Activated CD8-positive, alpha-beta memory T cell treated with anti-CD3 and anti-CD28 coated beads, Interleukin-2, amount 50 U/mL, for 1 hour (primary cell): Measurements from ENCODE around the gene DNAAF9.
"Not testable (repeated sequence)": the region's sequence is repeated elsewhere in the genome, so short reads cannot be mapped to it uniquely, and the experiment has no call there.

Experiments used
- DNase-seq: peaks from one replicate; pipeline ENCODE4 v3.0.0-alpha.2; 2020; ENCODE audit errors: extremely low read depth

DNAAF9 gene

DNA sequence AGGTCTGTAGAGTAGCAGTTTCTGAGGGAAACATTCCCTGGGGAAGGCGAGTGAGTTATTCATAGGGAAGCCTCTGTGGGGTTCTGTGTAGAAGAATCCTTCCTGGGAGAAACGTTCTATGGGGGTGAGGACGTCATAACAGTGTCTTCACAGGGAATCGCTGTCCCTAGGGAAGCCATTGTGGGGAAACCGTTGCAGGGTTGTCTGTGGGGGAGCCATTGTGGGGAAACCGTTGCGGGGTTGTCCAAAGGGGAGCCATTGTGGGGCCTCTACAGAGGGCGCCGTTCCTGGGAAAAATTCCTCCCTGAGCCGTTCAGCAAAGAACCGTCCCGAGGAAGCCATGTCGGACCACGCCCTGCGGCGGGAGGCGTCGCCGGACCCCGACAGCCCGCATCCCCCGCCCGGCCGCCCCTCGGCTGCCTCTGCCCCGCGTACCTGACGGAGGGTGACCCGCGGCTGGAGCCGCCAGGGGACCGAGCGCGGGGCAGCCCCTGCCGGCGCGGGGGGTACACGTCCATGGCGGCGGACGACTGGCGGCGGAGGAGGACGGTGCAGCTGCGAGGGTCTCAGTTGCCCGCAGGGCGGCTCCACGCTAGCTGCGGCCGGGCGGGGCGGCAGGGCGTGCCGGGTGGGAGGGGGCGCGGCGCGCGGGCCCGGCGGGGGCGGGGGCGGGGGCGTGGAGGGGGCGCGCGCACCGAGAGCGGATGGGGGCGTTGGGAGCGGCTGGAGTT, at the start of gene DNAAF9:
DNAAF9 (minus strand) TSS at position 630 of the 731 bp plus-strand sequence; CDS start at position 518, 112 bp downstream.
- DNase-seq, result no peak

DNA sequence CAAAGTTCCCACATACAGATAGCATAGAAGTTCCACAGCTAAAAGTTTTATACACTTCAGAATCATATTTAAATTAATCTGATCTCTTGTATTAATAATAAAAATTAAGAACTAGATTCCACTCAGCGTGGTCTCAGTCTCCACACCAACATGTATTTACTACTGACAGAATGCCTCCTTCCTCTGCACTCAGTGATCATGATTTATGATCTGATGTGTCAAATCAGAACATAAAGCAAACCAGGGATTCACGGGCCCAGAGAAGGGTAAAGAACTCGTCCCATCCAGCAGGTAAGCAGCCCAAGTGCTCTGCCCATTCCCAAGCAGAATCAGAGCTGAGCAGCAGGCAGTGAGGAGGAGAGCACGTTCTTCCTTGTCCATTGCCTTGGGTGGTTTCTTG, 49.2 kb upstream of the DNAAF9 start:
- DNase-seq, result no peak

DNA sequence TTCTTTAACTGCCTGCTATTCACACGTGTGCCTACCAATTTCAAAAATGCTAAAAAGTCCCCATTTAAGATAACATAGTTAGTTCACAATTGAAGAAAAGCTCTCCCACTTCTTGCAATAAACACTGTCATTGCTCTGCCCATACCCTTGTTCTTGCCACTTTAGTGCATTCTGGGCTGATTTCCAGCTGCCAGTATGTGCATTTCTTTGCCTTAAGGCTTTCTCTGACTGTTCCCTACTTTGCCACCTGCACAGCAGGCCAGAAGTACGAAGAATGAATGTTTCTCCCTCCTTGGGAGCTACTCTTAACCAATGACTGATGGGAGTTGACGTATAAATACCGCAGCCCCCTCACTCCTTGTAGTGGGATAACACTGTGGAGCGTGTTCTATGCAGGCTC, 47.4 kb upstream of the DNAAF9 start:
- DNase-seq, result no peak

DNA sequence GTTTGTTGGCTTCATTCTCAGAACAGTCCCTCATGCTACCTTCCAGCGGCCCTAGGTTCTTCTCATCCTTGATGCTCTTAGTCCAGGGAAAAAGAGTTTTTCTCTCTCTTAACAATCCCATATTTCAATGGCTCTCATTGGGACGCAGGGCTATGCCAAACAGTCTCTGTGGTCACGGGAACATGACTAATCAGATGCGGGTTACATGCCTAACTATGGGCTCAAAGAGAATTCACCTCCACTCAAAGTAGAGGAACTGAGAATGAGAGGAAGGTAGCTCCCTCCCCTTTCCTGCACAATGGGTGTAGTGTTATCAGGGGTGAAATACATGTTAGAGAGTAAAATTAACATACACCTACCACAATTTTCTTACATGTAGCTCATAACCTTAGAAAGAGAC, 45.2 kb upstream of the DNAAF9 start:
- no peak for DNase-seq

DNA sequence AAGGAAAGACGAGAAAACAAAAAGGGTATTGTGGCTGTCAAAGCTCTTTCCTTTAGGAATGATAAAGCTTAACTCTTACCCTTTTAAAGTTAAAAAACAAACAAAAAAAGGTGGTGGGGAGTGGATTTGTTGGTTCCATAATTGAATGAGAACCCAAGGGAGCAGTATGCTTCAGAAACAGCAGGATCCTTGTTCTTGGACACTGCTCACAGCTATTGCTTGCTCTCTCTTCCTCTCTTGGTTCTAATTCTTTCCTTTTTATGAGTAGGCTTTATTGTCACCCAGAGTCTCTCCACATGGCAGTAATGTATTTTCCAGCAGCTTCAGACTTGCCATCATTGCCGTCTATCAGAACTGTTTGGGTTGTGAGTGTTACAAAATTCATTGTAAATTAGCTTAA, 44.7 kb upstream of the DNAAF9 start:
- no peak for DNase-seq

DNA sequence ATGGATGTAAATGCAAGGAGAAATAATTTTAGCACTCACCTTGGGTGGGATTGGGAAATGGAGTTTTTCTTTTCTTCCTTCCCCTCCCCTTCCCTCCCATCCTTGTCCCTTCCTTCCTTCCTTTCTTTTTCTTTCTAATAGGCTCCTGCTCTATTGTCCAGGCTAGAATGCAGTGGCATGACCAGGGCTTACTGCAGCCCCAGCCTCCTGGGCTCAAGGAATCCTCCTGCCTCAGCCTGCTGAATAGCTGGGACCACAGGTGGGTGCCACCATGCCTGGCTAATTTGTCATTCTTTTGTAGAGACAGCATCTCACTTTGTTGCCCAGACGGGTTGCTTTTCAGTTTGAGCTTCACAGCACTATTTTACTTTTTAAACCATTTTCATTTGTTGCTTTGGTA, 41.9 kb upstream of the DNAAF9 start:
- no peak for DNase-seq

DNA sequence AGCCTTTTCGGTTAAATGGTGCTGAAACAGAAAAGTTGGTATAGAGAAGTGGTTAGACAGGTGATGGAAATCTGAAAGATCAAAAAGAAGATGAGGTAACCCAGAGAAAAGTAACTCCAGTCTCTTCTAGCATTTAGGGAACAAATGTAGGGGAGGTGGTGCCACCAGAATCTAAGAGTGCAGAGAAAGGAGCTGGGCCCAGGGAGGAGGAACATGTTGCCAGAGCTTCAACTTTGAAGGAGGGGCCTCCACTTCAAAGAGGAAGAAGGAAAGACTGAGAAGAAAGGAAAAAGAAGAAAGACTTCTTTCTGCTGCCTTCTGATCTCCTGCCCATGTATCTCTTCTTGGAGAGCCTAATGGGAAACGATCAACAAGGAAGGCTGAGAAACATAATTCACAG, 39.9 kb upstream of the DNAAF9 start:
- DNase-seq, result no peak

DNA sequence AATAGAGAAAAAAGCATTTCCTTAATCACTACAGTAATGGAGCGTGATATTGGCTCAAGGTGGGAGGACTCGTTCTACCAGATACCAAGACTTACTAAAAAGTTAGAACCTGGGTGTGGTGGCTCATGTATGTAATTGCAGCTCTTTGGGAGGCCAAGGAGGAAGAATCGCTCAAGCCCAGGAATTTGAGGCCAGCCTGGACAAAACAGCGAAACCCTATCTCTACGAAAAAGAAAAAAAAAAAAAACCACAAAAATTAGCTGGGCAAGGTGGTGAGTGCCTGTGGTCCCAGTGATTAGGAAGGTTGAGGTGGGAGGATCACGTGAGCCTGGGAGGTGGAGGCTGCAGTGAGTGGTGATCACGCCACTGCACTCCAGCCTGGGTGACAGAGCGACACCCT, 39.3 kb upstream of the DNAAF9 start:
- DNase-seq, result no peak

DNA sequence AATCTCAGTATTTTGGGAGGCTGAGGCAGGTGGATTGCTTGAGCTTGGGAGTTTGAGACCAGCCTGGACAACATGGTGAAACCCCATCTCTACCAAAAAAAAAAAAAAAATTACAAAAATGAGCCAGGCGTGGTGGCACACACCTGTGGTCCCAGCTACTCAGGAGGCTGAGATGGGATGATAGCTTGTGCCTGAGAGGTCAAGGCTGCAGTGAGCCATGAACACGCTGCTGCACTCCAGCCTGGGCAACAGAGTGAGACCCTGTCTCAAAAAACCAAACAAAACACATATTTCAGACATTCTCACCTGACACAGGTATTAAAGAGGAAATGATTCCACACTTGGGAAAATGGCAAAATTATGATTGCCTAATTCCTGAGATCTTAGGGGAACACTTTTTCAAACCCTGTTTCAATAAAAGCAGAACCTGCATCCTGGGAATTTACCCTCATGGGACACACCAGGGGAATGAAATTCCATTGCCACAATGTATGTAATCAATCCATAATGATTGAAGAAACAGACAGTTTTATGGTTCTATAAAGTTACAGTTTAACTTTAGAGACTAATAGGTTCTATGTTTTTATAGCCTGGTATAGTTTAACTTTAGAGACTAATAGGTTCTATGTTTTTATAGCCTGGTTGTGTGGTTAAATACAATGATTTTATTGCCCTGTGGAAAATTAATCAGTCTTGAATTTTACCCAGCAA, 29.6 kb upstream of the DNAAF9 start:
- no peak for DNase-seq

DNA sequence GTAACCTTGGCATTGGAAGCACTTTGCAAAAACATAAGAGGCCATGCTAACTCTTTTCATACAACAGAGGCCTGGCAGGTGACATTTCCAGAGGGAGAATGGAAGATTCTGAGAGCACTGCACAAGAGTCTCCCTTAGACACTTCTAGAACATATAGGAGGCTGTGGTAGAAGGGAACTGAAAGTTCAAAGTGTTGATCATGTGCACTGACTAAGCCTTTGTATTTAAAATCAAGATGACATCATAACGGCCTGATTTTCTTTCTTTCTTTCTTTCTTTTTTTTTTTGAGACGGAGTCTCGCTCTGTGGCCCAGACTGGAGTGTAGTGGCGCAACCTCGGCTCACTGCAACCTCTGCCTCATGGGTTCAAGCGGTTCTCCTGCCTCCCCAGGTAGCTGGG, 26.8 kb upstream of the DNAAF9 start:
- DNase-seq, result no peak

DNA sequence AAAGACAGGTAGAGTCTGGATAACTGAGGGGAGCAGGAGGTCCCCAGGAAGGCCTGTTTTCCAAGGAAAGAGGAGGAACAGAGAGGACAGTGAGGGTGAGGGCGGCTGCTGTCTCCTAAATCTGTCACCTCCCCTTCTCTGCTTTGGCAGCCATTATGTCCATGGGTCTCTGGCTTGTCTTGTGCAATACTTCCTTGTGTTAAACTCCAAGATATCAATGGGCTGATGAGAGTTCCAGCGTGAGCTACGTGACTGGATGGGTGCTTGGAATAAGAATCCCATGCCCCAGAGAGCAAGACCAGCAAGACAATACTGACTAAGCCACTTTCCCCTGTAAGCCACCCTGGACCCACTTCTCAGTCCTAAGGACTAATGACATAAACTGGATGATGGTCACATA, 26.3 kb upstream of the DNAAF9 start:
- no peak for DNase-seq

DNA sequence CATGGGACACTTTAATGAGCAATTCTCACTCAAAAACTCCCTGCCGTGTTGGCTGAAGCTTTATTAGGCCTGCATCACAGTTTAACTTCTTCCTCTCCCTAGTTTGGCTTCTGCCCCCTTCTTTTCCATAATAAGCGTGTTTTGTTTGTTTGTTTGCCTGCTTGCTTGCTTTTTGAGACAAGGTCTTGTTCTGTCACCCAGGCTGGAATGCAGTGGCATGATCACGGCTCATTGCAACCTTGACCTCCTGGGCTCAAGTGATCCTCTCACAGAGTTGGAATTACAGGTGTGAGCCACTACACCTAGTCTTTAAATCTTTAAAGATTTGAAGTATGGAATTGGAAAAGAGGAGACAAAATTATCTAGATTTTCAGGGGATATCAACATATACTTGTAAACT, 25.4 kb upstream of the DNAAF9 start:
- no peak for DNase-seq

DNA sequence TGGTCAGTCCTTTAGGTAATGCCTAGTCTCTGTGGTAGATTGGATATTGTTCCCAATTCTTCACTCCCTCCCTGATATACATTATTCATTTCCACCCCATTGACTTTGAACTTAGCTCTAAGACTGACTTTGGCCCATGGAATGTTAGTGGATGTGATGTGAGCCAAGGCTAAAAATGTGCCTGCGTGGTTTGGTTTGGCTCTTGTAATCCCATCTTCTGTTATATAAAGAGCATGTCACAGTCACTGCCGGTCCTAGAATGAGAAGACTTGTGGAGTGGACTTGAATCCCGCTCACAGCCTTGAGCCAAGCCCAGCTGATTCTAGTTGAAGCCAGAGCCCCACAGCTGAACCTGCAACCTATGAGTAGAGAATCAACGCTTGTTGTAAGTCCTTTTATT, 23.6 kb upstream of the DNAAF9 start:
- no peak for DNase-seq

DNA sequence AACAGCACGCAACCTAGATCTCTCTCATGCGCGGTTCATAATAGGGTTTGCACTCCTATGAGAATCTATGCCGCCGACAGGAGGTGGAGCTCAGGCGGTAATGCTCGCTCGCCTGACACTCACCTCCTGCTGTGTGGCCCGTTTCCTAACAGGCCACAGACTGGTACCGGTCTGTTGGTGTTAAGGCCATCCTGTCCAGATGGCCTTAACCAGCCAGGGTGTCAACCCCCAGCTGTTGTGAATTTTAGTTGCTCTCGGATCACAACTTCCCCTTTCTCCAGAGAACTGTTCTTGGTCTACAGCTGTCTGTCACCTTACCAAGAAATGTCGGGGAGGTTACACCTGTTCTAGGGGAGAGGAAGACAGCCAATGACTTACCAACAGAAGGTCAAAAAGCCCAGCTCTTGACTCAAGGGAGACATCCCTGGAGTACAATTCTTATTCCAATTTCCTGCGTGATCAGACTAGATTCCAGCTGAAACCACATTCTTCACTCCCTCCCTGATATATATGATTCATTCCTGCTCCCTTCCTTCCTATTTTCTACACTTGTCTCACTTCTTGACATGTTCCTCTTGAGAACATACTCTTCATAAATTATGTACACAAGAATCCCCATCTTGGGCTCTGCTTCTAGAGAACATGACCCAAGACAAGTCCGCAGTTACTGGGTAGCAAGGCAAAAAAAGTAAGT, 23.1 kb upstream of the DNAAF9 start:
- no peak for DNase-seq

DNA sequence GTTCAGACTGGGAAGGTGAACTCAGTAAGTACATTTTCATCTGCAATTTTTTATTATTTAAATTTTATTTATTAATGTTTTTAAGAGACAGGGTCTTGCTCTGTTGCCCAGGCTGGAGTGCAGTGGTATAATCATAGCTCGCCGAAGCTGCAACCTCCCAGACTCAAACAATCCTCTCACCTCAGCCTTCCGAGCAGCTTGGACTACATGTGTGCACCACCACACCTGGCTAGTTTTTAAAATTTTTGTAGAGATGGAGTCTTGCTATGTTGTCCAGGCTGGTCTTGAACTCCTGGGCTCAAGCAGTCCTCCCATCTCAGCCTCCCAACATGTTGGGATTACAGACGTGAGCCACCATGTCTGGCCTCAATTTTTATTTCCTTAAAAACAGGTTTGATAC, 19.3 kb upstream of the DNAAF9 start:
- not testable (repeated sequence) for DNase-seq

DNA sequence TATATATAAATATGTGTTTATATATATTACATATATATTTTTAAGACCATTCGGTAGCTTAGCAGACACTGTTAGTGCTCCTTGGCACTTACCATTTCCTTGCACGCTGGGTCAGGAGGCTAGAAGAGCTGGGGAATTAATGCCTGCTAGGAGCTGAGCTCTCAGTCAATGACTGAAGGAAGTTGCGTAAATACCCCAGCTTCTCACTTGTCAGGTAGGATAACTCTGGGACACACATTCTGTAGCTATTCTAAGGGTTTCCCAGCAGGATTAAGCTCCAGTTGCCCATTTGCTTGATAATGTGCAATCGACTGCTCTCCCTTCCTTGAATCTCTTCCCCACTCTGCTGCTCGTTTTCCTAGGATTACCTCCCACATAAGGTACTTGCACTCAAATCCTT, 15.7 kb upstream of the DNAAF9 start:
- no peak for DNase-seq

DNA sequence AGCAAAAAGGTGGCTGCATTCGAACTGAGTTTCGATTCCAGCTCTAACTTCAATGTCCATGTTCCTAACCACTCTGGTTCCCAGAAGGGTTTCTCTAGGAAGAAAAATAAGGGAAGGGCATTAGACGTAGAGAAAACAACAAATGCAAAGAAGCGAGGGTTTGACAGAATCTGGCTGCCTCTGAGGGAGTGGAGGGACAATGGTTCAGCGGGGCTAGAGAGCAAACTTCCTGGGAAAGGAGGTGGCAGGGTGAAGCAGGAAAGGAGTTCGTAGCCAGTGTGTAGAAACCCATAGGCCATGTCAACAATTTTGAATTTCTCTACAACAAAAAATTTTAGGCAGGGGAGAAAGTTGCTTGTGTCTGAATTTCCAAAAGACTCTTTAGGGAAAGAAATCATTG, 14.5 kb upstream of the DNAAF9 start:
- DNase-seq, result no peak

DNA sequence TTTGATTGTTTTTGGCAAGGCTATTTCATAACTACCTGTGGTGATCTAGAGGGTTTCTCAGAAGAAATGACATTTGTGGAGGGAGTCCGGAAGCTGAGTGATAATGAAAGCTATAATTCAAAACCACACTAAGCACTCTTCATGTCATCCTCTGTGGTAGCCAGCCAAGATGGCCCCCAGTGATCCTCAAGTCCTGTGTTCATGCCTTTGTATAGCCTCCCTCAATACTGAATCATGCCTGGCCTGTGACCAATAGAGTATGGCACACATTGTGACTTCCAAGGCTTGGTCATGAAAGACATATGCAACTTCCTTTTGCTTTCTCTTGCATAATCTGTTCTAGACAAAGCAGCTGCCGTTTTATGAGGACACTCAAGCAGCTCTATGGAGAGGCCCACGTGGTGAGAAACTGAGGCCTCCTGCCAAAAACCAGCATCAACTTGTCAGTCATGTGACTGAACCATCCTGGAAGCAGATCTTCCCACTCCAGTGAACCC, 12.8 kb upstream of the DNAAF9 start:
- no peak for DNase-seq

DNA sequence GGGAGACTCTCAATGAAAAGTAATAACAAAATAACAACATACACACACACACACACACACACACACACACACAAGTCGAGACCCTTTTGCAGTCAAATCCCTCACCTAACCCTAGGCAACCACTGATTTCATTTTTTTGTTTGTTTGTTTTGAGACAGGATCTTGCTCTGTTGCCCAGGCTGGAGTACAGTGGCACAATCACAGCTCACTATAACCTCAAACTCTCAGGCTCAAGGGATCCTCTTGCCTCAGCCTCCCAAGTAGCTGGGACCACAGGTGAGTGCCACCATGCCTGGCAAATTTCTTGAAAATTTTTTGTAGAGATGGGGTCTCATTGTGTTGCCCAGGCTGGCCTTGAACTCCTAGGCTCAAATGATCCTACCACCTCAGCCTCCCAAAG, 10.7 kb upstream of the DNAAF9 start:
- not testable (repeated sequence) for DNase-seq

DNA sequence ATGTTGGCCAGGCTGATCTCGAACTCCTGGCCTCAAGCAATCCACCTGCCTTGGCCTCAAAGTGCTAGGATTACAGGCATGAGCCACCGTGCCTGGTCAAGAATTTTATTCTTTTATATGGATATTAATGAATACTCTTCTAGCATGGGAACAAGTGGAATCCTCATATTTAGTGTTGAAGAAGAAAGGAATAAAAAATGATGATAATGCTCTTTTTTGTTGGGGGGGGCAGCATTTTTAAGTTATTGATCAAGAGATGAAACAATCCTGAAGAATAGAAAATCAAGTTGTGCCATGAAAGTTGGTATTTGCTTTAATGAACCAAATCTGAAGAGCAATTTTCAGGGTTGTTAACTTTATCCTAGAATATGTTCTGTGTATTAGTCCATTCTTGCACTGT, 6.7 kb upstream of the DNAAF9 start:
- no peak for DNase-seq

DNA sequence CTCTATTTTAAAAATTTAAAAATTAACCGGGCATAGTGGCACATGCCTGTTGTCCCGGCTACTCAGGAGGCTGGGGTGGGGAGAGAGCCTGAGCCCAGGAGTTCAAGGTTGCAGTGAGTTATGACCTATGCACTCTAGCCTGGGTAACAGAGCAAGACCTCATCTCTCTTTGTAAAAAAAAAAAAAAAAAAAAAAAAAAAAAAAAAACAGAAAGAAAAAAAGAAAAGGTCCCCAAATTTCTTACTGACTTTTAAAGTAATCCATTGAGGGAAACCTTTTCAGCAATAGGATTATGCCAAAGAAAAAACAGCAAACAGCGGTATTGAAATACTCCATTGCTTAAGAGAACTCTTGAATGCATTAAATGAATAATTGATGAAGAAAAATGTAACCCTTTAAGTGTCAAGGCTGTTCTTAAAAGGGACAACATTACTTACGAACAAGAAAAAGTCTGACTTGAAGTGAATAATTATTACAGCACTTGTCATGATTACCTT, 6.0 kb upstream of the DNAAF9 start:
- no peak for DNase-seq

DNA sequence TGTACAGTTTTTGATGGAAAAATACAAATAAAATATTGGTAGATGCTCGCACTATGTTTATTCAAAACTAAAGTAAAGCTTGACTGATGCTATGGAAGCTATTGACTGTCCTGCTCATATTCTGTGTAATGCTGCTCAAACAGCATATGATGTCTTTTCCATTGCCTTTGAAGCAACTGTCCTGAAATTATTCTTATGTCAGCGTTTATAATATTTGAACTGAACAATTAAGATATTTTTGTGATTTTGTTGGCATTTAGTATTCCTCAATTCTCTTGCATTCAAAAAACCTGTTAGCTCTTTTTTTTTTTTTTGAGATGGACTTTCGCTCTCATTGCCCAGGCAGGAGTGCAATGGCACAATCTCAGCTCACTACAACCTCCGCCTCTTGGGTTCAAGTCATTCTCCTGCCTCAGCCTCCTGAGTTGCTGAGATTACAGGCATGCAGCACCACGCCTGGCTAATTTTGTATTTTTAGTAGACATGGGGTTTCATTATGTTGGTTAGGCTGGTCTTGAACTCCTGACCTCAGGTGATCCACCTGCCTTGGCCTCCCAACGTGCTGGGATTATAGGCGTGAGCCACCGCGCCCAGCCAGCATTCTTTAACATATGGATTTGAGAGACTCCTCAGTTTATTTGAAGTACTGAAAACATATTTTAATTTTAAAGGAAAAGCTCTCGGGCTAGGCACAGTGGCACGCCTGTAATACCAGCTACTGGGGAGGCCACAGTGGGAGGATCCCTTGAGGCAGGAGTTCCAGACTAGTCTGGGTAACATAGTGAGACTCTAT, 5.3 kb upstream of the DNAAF9 start:
- DNase-seq, result no peak
